SJCRH30 (cell line): ENCODE measurements around the gene XCR1. TPM values are rescaled to one million over a fixed set of nuclear protein-coding genes. Genes with fewer than 3 reads are reported as not detected.

ENCODE experiments used
- DNase-seq, 2 experiments: peaks; one replicate each; pipeline ENCODE4 v3.0.0-alpha.2; 2015 to 2020
- H3K27ac ChIP-seq: fragments of 250-450 bp; sonication (Bioruptor Pico); 2 replicates; pipeline ENCODE4 v1.5.1; 2020; ENCODE audit warnings: mild to moderate bottlenecking, moderate library complexity
- H3K27me3 ChIP-seq: fragments of 250-450 bp; sonication (Bioruptor Pico); 2 replicates; pipeline ENCODE4 v1.5.1; 2020; ENCODE audit warnings: mild to moderate bottlenecking, moderate library complexity
- H3K36me3 ChIP-seq: fragments of 250-450 bp; sonication (Bioruptor Pico); 2 replicates; pipeline ENCODE4 v1.5.1; 2020; ENCODE audit warnings: mild to moderate bottlenecking, moderate library complexity
- H3K4me1 ChIP-seq: fragments of 250-450 bp; sonication (Bioruptor Pico); 2 replicates; pipeline ENCODE4 v1.5.1; 2020; ENCODE audit warnings: mild to moderate bottlenecking, moderate library complexity
- H3K4me3 ChIP-seq: fragments of 250-450 bp; sonication (Bioruptor Pico); 2 replicates; pipeline ENCODE4 v1.5.1; 2020; ENCODE audit warnings: mild to moderate bottlenecking, moderate library complexity
- H3K9me3 ChIP-seq: fragments of 250-450 bp; sonication (Bioruptor Pico); replicated peaks from 2 replicates; pipeline ENCODE4 v1.5.1; 2020; ENCODE audit warnings: mild to moderate bottlenecking, moderate library complexity
- total RNA-seq: library from RNA; depleted of rRNA; stranded (reverse); fragments of >200 nt; shearing (Covaris generic); gene quantifications from 2 replicates; pipeline ENCODE4 v1.2.3, GENCODE V29; 2014

Gene XCR1
- total RNA-seq, 1 experiment from 2014 or later = not detected

DNA sequence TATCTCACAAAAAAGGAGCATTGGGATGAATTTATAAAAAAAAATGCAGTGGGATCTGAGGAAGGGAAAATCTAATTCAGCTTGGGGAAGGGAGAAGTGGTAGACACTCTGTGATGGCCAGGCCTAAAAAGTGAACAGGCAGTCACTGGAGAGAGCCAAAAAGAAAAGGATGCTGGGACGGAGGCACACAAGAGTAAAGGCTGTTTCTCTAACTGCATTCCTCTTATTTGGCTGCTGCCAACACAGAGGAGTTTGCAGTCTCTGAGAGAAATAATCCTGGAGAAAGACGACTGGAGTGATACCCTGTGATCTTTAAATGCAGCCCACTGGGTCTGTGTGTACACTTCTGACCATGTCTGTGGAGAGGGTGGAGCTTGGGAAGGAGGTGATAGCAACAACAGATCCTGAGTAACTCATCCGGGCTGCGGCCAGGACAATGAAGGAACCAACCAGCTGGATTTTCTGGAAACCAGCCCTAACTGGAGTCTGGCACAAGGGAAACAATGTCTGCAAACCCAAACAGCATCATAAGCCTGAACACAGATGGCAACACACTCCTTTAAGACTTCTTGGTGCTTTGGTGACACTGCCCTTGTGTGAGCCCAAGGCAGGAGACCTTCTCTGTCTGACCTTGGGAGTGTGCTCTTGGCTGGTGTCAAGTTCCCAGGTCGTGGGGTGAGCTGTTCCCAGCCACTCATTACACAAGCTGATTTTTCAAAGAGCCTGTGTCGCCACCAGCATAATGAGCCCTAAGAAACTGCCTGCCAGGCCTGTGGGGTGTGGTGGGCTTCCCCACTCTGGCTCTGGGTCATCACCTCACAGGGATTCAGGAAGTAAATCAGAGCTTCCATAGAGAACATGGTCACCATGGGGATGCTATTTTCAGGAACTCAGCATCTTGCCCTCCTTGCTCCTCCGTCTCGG, 39.7 kb downstream of the XCR1 start:
- no peak for DNase-seq
- no peaks in the 10 kb centered on the region for H3K36me3 ChIP-seq
- H3K4me1 ChIP-seq = no peaks in the 10 kb centered on the region
- no peak overlapping the region for H3K27ac ChIP-seq
- no peaks in the 10 kb centered on the region for H3K9me3 ChIP-seq
- H3K4me3 ChIP-seq = no peak overlapping the region
- H3K27me3 ChIP-seq = no peaks in the 10 kb centered on the region

DNA sequence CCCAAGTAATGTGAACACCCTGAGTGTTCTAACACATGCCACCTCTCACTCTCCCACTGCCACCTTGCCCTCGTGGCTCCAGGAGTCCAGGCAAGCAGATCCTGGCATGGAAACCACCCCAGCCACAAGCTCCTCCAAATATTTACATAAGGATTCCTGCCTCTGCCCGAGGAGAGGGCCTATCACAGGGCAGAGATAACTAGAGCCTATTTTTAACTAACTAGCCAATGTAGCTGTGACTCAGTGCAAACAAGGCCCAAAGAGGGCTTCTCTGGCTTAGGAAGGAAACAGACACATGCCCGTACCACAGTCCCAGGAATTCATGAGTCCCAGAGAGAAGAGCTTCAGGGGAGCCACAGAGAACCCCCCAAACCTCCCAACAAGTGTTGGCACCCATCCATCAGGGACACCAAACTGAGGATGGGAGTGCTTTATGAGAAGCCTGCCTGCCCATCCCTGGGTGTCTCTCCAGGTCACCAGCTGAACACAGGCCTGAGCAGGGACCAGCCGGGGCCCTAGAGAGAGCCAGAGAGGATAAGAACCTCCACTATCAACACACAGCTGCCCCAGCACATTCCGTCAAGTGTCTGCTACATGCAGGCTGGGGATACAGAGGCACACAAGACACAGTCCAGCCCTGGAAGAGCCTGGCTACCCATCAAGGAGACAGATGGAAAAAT, 40.8 kb downstream of the XCR1 start:
- no peak for DNase-seq
- H3K27ac ChIP-seq = no peak overlapping the region
- H3K4me1 ChIP-seq = no peaks in the 10 kb centered on the region
- H3K27me3 ChIP-seq = no peaks in the 10 kb centered on the region
- no peaks in the 10 kb centered on the region for H3K9me3 ChIP-seq
- H3K4me3 ChIP-seq = no peak overlapping the region
- H3K36me3 ChIP-seq = no peaks in the 10 kb centered on the region

DNA sequence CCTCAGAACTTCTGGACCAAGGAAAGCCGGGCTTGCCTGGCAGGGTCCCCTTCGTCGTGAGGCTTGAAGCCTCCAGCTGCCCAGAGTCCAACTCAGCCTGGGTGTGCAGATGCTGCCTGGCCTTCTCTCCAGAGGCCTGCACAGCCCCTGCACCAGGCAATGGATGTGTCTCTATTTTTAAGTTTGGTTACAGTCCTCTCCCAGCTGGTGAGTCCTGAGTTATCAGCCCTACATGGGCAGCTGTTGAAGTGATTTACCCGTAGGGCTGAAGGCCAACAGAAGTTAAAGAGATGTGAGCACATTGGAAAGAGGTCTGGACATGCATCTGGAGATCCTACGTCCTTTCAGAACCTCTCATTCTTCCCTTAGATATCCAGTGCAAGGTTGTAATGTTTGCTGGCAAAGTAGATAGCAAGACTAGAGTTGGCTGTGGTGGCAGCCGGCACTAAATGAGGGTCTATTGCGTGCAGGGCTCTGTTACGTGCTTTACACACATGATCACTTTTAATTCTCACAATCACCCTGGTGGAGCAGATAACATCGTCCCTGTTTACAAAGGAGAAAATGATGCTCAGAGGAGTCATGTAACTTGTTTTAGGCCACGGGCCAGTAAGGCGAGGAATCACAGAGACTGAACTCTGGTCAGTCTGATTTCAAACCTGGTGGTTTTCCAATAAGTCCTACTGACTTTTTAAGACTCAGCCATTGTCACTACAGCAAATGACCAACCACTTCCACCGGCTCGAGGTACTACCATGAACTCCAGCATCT, 41.6 kb downstream of the XCR1 start:
- no peaks in the 10 kb centered on the region for H3K36me3 ChIP-seq
- H3K27me3 ChIP-seq = no peaks in the 10 kb centered on the region
- H3K9me3 ChIP-seq = no peaks in the 10 kb centered on the region
- H3K4me1 ChIP-seq = no peaks in the 10 kb centered on the region
- H3K27ac ChIP-seq = no peak overlapping the region
- no peak overlapping the region for H3K4me3 ChIP-seq
- no peak for DNase-seq

DNA sequence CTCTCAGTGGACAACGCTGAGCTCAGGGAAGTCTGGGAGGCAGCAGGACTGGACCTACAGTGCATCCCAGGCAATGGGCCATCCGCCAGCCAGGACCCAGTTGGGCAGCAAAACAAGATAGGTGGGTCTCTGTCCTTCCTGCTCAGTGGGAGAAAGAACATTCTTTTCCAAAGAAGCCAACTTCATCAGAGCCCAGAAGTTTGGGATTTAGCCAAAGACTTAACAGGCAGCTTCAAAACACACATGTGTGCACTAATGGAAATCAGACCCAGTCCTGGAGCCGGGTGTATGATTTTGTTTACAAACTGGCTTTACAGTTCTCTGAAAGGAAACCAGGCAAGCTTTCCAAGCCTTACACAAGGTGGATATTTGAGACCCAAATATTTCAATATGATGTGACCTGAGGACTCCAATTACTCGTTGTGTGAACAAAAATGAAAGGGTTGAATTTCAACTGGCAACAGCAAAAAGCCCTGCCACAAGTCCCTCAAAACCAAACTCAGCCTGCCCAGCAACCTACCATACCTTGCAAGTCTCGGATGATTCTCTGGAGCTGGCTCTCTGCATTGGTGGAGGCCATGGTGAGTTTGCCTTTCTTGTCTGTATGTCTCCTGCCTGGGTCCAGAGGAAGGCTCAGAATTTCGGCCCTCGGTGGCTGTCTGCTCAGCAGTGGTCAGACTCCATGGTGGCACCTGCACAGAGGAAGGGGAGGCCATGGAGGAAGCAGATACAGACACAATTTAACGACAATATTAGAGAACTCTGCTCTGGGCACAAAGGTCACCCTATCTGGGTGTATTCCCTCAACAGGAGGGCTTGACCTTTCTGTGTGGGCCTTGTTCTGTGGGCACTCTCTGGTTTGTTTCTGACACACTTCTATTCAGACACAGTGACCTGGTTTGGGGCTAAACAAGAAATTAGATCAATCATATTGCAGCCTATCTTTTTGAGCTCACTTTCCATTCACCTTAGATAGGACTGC, 42.7 kb downstream of the XCR1 start:
- no peak overlapping the region for H3K27ac ChIP-seq
- no peaks in the 10 kb centered on the region for H3K4me1 ChIP-seq
- H3K36me3 ChIP-seq = no peaks in the 10 kb centered on the region
- H3K27me3 ChIP-seq = no peaks in the 10 kb centered on the region
- no peak overlapping the region for H3K4me3 ChIP-seq
- no peaks in the 10 kb centered on the region for H3K9me3 ChIP-seq
- no peak for DNase-seq

DNA sequence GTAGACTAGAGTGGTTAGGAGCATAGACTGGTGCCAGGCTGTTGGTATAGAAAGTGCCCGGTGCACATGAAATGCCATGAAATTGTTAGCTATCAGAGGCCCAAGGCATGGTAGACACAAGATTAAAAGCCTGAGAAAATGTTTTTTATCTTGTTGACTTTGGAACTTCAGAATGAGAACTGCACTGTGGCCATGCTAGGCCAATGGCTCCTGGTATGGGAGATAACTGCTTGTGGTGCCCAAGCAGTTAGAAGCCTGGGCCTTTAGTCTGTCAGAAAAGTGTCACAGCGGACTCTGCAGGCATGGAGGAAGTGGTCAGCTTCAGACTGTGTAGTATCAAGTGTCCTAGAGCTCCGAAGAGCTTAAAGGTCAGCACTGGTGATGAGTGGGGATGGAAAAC, 43.5 kb downstream of the XCR1 start:
- Histone ChIP-seq H3K4me1 (no peaks in the 10 kb centered on the region), H3K4me3 (no peak overlapping the region), H3K27ac (no peak overlapping the region), H3K36me3 (no peaks in the 10 kb centered on the region), H3K9me3 (no peaks in the 10 kb centered on the region), H3K27me3 (no peaks in the 10 kb centered on the region)
- no peak for DNase-seq

DNA sequence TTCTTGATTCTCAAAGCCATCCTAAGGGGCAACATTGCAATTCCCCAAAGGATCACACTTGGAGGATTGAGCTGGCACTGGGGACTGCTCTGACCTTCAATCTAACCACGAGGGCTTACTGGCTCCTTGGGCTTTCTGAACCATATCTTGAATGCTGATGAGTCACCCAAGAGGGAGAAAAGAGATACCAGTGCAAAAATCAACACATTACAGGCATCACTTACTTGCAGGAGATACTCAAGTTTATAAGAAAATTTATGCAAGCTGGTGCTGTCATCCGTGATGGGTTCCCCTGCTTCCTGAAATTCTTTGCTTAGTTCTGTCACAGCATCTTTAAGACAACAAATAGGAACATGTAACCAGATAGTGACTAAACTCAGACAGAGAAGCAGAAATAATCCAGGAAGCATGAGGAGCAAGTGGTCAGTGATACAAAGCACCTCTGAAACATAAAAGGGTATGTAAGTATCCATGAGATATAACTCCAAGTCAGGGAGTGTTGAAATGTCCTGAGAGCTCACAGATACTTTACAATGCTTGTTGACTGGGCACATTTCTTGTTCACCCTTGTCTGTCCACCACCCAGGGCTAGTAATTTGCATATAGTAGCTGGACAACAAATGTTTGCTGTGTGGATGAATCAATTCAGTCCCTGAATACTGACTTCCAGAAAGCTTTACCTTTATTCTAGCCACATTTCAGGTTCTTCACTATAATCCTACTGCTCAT, 45.8 kb downstream of the XCR1 start:
- DNase-seq = no peak
- H3K27ac ChIP-seq = no peak overlapping the region

DNA sequence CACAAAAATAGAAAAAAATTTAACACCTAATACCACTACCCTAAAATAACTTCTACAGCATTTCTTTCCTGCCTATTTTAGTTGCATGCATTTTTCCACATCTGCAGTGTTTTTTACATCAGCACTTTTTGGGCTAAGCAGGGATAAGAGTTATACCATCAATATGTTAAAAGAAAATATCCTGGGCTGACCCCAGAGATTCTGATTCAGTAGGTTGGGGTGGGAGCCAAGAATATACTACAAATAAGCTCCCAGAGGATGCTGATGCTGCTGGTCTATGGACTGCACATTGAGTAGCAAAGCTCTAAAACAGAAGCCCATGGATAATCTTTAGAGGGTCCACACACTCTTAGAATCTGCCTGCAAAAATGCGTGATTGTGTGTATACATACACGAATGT, 46.5 kb downstream of the XCR1 start:
- no peak overlapping the region for H3K27ac ChIP-seq
- no peaks in the 10 kb centered on the region for H3K9me3 ChIP-seq
- H3K27me3 ChIP-seq = no peaks in the 10 kb centered on the region
- H3K4me1 ChIP-seq = no peaks in the 10 kb centered on the region
- DNase-seq = no peak
- H3K36me3 ChIP-seq = no peaks in the 10 kb centered on the region
- H3K4me3 ChIP-seq = no peak overlapping the region

More for the DNA sequence above, 45.8 kb downstream of the XCR1 start:
- Histone ChIP-seq H3K9me3 (no peaks in the 10 kb centered on the region), H3K27me3 (no peaks in the 10 kb centered on the region), H3K4me3 (no peak overlapping the region), H3K4me1 (no peaks in the 10 kb centered on the region), H3K36me3 (no peaks in the 10 kb centered on the region)

DNA sequence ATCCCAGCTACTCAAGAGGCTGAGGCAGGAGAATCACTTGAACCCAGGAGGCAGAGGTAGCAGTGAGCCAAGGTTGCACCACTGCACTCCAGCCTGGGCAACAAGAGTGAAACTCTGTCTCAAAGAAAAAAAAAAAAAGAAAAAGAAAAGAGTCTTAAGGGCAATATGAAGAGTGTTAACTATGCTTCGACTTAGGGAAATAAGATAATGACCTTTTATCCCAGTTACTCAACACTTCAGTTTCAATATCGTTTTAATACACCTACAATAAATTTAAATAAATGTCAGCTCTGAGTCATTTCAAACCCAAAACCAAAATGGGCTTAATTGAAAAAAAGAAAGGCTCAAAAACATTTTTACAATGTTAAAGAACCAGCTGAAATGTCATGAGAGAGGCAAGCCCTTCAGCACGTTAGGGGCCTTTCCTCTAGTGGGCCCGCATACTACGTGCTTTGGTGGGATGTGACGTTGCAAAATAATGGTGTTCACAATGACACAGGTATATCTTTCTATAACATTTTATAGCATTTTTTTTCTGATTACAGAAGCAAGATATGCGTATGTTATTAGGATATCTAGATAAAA, 47.0 kb downstream of the XCR1 start:
- Histone ChIP-seq H3K4me1 (no peaks in the 10 kb centered on the region), H3K36me3 (no peaks in the 10 kb centered on the region), H3K4me3 (no peak overlapping the region), H3K27me3 (no peaks in the 10 kb centered on the region), H3K9me3 (no peaks in the 10 kb centered on the region), H3K27ac (no peak overlapping the region)
- no peak for DNase-seq

DNA sequence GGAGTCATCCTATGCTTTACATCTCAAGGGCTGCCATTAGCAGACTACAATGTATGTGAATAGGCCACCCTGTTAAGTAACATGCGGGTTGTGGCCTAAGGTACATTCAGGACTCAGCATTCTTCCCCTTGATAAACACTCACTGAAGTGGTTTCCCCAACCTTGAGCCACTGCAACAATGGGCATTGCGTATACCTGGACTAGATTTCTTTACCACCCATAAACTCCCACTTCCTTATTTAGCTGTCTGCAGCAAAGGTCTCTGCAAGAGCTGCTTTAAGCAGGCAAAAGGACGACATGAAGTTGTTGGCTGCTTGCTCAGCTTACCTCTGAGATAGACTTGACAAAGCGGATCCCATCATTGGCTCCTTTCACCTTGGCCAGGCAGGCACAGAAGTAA, 47.9 kb downstream of the XCR1 start:
- Histone ChIP-seq H3K27me3 (no peaks in the 10 kb centered on the region), H3K36me3 (no peaks in the 10 kb centered on the region), H3K4me3 (no peak overlapping the region), H3K27ac (no peak overlapping the region), H3K9me3 (no peaks in the 10 kb centered on the region), H3K4me1 (no peaks in the 10 kb centered on the region)
- DNase-seq = no peak

DNA sequence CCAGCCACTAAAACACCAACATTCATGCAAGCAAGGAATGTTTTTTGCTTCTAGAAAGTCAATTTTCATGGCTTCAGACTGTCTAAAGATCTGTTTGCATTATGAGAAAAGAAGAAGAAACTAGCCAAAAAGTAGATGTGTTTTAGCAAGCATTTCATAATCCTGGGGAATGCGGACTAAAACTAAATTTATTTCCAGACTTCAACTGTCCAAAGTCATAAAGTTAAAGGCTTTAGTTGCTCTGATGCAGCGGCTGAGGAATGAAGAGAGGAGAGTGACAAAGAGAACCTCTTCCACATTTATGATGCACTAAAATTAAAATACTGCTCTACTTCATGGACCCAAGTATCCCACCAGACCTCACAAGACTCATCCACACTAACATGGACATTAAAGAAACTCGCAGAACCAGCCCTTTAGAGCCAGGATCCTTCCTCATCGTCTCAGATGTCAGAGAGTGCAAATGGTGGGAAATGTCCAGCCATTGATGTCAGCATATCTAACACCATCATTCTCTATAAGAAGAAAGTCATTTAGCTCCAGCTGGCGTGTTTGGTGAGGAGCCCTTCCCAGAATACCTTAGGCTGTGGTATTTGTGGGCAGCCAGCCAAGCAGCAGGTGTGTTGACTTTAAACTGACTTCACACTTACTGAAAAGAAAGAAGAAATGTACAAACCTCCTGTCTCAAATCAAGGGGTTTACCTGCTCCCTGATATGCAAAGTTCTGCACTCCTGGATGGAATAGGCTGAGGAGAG, 49.1 kb downstream of the XCR1 start:
- H3K9me3 ChIP-seq = no peaks in the 10 kb centered on the region
- H3K4me3 ChIP-seq = no peak overlapping the region
- DNase-seq = peak in 1 of 2 experiments; percentile 6
- H3K27me3 ChIP-seq = no peaks in the 10 kb centered on the region
- no peaks in the 10 kb centered on the region for H3K36me3 ChIP-seq
- no peaks in the 10 kb centered on the region for H3K4me1 ChIP-seq
- H3K27ac ChIP-seq = no peak overlapping the region

DNA sequence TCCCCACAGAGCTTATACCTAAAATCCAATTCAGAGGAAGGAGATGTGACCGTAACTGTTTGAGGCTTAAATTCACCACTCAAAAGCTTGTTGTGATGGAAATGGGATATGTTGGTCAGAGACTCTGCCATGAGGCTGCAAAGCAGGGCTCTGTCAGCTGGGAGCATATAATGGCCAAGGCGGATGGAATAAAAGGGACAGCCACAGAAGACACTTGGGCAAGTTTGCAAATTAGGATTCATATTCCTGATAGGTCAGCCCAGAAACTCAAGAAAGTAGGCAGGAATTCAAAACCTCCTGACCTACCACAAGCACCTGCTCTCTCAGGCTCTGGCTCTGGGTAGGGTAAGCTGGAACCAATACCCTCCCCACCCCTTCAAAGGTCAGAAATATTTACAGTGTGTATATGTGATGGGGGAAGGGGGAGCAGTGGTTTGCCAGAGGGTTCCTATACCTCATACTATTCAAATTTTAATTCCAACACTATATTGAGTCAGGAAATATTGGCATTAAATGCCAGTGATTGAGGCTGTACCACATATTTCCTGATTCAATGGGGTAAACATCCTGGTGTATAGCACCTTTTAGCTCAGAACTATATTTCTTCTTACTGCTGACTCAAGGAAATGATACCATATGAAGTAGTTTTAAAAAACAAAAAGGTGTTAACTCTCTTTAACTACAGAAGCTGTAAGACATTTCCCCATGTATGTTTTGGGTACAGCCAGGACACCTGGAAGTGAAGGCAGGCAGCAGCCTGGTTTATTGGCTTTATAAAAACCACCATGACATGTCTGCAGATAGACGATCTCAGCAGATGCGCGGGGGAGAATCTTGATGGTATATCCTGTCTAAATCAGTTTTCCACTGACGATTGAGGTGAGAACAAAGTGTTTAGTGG, 50.8 kb downstream of the XCR1 start:
- no peak for DNase-seq
- Histone ChIP-seq H3K36me3 (no peaks in the 10 kb centered on the region), H3K27me3 (no peaks in the 10 kb centered on the region), H3K4me3 (no peak overlapping the region), H3K4me1 (no peaks in the 10 kb centered on the region), H3K9me3 (no peaks in the 10 kb centered on the region), H3K27ac (no peak overlapping the region)

DNA sequence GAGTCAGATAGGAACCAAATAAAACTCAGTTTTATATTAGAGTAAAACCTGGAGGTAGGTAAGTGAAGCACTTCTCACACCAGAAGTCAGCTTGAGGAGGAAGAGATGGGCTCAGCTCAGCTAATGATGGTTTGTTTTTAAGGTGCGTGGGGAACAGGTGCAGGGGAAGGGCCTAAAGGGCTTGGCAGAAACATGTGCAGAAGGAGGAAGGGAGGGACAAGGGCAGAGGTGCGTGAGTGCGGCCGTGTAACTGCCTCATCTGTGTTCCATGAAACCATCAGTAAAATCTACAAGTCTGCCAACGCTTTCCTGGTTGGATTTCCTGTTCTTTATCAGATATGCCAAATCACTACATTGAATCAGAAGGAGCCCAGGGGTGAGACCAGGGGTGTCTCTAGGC, 51.6 kb downstream of the XCR1 start:
- DNase-seq = no peak
- Histone ChIP-seq H3K27ac (no peak overlapping the region), H3K36me3 (no peaks in the 10 kb centered on the region), H3K27me3 (no peaks in the 10 kb centered on the region), H3K4me3 (no peak overlapping the region), H3K4me1 (no peaks in the 10 kb centered on the region), H3K9me3 (no peaks in the 10 kb centered on the region)
